ENCODE measurements around the gene MICAL3.

Gene MICAL3

GRCh38 chr22:17743661-17744411 is 280.5 kb downstream of the MICAL3 start:
- no peak overlapping the region for H3K4me3 ChIP-seq
- no peak for TF ChIP-seq Cebpa-rat (IDR thresholded peaks at IDR 0.05)
- H4K20me1 ChIP-seq = peaks cover 77% of the 10 kb centered on the region
- no peaks in the 10 kb centered on the region for H3K27me3 ChIP-seq
- H3K4me1 ChIP-seq = peaks cover 41% of the 10 kb centered on the region
- 0 out of 2 replicates have a peak overlapping the region, but pooled peaks have one; percentile 4 for H3K9ac ChIP-seq
- H3K27ac ChIP-seq = 0 out of 2 replicates have a peak overlapping the region, but pooled peaks have one; percentile 23
- H3K4me2 ChIP-seq = peak overlapping the region; percentile 63
- peaks cover 66% of the 10 kb centered on the region for H3K36me3 ChIP-seq
- no peaks in the 10 kb centered on the region for H3K9me3 ChIP-seq

- Histone ChIP-seq H3K4me1 (peaks cover 41% of the 10 kb centered on the region), H4K20me1 (peaks cover 72% of the 10 kb centered on the region), H3K9ac (no peak overlapping the region), H3K4me2 (no peak overlapping the region), H3K27me3 (no peaks in the 10 kb centered on the region), H3K9me3 (no peaks in the 10 kb centered on the region), H3K27ac (no peak overlapping the region), H3K4me3 (no peak overlapping the region), H3K36me3 (peaks cover 72% of the 10 kb centered on the region)
- no peak for TF ChIP-seq Cebpa-rat (IDR thresholded peaks at IDR 0.05)
These were observed 281.8 kb downstream of the MICAL3 start for GRCh38 chr22:17742527-17742902.

GRCh38 chr22:17741866-17742526 is 282.4 kb downstream of the MICAL3 start:
- TF ChIP-seq Cebpa-rat (IDR thresholded peaks at IDR 0.05) = no peak
- Histone ChIP-seq H3K4me1 (peaks cover 39% of the 10 kb centered on the region), H3K27ac (no peak overlapping the region), H3K36me3 (peaks cover 73% of the 10 kb centered on the region), H3K9ac (no peak overlapping the region), H3K27me3 (no peaks in the 10 kb centered on the region), H3K9me3 (no peaks in the 10 kb centered on the region), H3K4me2 (no peak overlapping the region), H4K20me1 (peaks cover 69% of the 10 kb centered on the region), H3K4me3 (no peak overlapping the region)

- Histone ChIP-seq H3K27me3 (no peaks in the 10 kb centered on the region), H3K4me3 (no peak overlapping the region), H3K36me3 (peaks cover 91% of the 10 kb centered on the region), H4K20me1 (peaks cover 58% of the 10 kb centered on the region), H3K4me2 (no peak overlapping the region), H3K27ac (no peak overlapping the region), H3K9me3 (no peaks in the 10 kb centered on the region), H3K4me1 (peaks cover 26% of the 10 kb centered on the region), H3K9ac (no peak overlapping the region; the same call in 1 of the 2 replicates)
- no peak for TF ChIP-seq Cebpa-rat (IDR thresholded peaks at IDR 0.05)
These were observed 285.0 kb downstream of the MICAL3 start for GRCh38 chr22:17739196-17739975.

- no peaks in the 10 kb centered on the region for H3K27me3 ChIP-seq
- H3K9me3 ChIP-seq = no peaks in the 10 kb centered on the region
- peaks cover 26% of the 10 kb centered on the region for H3K4me1 ChIP-seq
- peaks cover 88% of the 10 kb centered on the region for H3K36me3 ChIP-seq
- H3K27ac ChIP-seq = no peak overlapping the region
- no peak overlapping the region for H3K4me2 ChIP-seq
- no peak overlapping the region; the same call in 1 of the 2 replicates for H3K9ac ChIP-seq
- H3K4me3 ChIP-seq = no peak overlapping the region
- TF ChIP-seq Cebpa-rat (IDR thresholded peaks at IDR 0.05) = no peak
- peaks cover 52% of the 10 kb centered on the region for H4K20me1 ChIP-seq
These were observed 285.8 kb downstream of the MICAL3 start for GRCh38 chr22:17738386-17739128.

All from BLaER1 (cell line).